ENCODE measurements around the gene RINL. TPM values are rescaled to one million over a fixed set of nuclear protein-coding genes. Genes with fewer than 3 reads are reported as not detected.

The RINL gene
- total and polyA plus RNA-seq, 2 of the 4 experiments (the other 2 are of a cell fraction) = 0.72 to 1.9 TPM

DNA sequence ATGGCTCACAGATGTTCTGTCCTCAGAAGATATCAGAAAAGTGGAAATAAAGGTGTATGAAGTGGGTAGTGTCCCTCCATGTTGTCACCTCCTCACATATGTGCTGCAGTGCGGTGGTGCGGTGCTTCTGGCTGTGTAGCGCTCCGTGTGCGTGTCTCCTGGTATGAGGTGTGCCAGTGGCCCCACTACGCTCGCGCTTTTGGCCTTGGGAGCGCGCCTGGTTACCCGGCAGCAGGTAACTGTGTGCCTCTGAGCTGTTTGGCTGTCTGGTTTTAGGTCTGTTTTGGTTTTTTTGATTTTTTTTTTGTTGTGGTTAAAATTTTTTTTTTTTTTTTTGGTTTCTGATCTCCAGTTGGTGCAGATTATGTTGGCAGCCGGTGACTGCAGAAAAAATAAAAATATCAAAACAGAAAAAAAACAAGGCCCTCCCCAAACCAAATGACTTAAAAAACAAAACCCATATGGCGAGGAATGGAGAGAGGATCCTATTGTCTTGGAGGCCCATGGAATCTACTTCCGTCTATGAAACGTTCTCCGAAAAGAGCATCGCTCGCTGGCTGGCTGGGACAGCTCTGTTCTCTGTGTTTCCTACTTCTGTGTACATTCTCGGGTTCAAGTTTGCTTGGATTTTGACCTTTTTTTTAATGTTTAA is 36.2 kb downstream of the RINL start:
- Histone ChIP-seq H3K4me2 (ENCODE audit: low read depth, low read length) (no peak overlapping the region), H3K27ac (ENCODE audit: insufficient read depth, low read length) (no peak overlapping the region), H4K8ac (ENCODE audit: low read depth in 2 of 2, low read length in 2 of 2) (no peak overlapping the region), H2AK9ac (replicated peaks; ENCODE audit: low read depth, low read length, poor library complexity) (no peak overlapping the region), H4K91ac (ENCODE audit: insufficient read depth, low read depth, low read length) (no peak overlapping the region), H4K5ac (ENCODE audit: low read depth, low read length) (no peak overlapping the region), H3K9me3 (ENCODE audit: control insufficient read depth, insufficient read depth, low read length) (no peaks in the 10 kb centered on the region), H3K23ac (ENCODE audit: low read depth, low read length) (no peak overlapping the region), H3K56ac (ENCODE audit: extremely low read depth, insufficient read depth, low read length) (no peak overlapping the region), H3K36me3 (ENCODE audit: control insufficient read depth, insufficient read depth, low read length) (peaks cover 91% of the 10 kb centered on the region), H3K4me3 (ENCODE audit: insufficient read depth, low read depth, low read length) (no peak overlapping the region), H3K18ac (ENCODE audit: low read depth, low read length) (no peak overlapping the region), H2BK120ac (ENCODE audit: low read depth, low read length) (no peak overlapping the region), H3K4me1 (ENCODE audit: control insufficient read depth, insufficient read depth, low read length) (peaks cover 6% of the 10 kb centered on the region; the same call in 1 of the 2 replicates), H3K4ac (ENCODE audit: low read depth, low read length) (no peak overlapping the region), H3K9me1 (ENCODE audit: insufficient read depth, low read length) (peaks cover 7% of the 10 kb centered on the region; the same call in 1 of the 2 replicates), H2BK20ac (ENCODE audit: low read depth, low read length) (no peak overlapping the region), H2AFZ (replicated peaks; ENCODE audit: low read length, poor library complexity) (no peak overlapping the region), H2BK5ac (ENCODE audit: low read depth, low read length, poor library complexity, severe bottlenecking) (no peak overlapping the region), H2AK5ac (ENCODE audit: low read depth, low read length) (no peak overlapping the region), H4K20me1 (ENCODE audit: insufficient read depth, low read length) (peaks cover 84% of the 10 kb centered on the region), H3K14ac (replicated peaks; ENCODE audit: low read depth, low read length) (no peak overlapping the region), H3K9ac (ENCODE audit: low read depth, low read length) (no peak overlapping the region), H3K27me3 (ENCODE audit: control insufficient read depth, insufficient read depth, low read length) (no peaks in the 10 kb centered on the region), H3K79me1 (ENCODE audit: low read depth in 1 of 2, low read length in 2 of 2) (peaks cover 62 to 91% of the 10 kb centered on the region in 2 experiments), H2BK15ac (ENCODE audit: low read depth, low read length) (no peak overlapping the region)
- no CpG with 5 or more reads among the region's 19 CpGs for WGBS, 2 experiments (ENCODE audit: extremely low coverage in 2 of 2, insufficient read length in 1 of 2)
- POLR2A ChIA-PET (ENCODE audit: unreplicated experiment) = interaction anchor here (0.6 kb wide), 1 partner anchor 130 kb away, joined by 5 read pairs; no protein-coding TSS in a partner anchor
- BruUV-seq (replicated peaks) = no TSS peak
- CTCF ChIA-PET = interaction anchor here (0.6 kb wide), 1 partner anchor 8 kb away, joined by 3 read pairs; no protein-coding TSS in a partner anchor
- in situ Hi-C loops (cut with MboI; ENCODE audit: low sequenced_read_pairs) = no loop called here
- dilution Hi-C loops (cut with HindIII; ENCODE audit: low sequenced_read_pairs, unreplicated experiment) = no loop called here
- no peak for DNase-seq
- intact Hi-C loops (cut with micrococcal nuclease) = no loop called here
- no peak for ATAC-seq (ENCODE audit: low read depth)
- no peak for TF ChIP-seq RFX5 (IDR thresholded peaks at IDR 0.05; ENCODE audit: low read depth, low read length)
- TF ChIP-seq MAZ (IDR thresholded peaks at IDR 0.05; ENCODE audit: borderline replicate concordance, low read depth, low read length) = no peak
- TF ChIP-seq POLR2A (IDR thresholded peaks at IDR 0.05; ENCODE audit: low read depth, low read length) = no peak
- TF ChIP-seq MXI1 (IDR thresholded peaks at IDR 0.05; ENCODE audit: borderline replicate concordance, low read depth, low read length) = no peak
- no peak for TF ChIP-seq CTCF (conservative IDR thresholded peaks at IDR 0.05; ENCODE audit: low read depth, low read length)
- TF ChIP-seq NFE2L2 (IDR thresholded peaks at IDR 0.05; ENCODE audit: low read depth, low read length) = no peak
- TF ChIP-seq CHD1 (IDR thresholded peaks at IDR 0.05; ENCODE audit: low read depth, low read length) = no peak
- TF ChIP-seq FOS (IDR thresholded peaks at IDR 0.05; ENCODE audit: low read depth, low read length) = no peak
- no peak for TF ChIP-seq SMC3 (IDR thresholded peaks at IDR 0.05; ENCODE audit: low read depth, low read length)
- TF ChIP-seq, protein P1, sequence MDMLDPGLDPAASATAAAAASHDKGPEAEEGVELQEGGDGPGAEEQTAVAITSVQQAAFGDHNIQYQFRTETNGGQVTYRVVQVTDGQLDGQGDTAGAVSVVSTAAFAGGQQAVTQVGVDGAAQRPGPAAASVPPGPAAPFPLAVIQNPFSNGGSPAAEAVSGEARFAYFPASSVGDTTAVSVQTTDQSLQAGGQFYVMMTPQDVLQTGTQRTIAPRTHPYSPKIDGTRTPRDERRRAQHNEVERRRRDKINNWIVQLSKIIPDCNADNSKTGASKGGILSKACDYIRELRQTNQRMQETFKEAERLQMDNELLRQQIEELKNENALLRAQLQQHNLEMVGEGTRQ (IDR thresholded peaks at IDR 0.05; ENCODE audit: low read depth, low read length) = no peak
- TF ChIP-seq BHLHE40 (IDR thresholded peaks at IDR 0.05; ENCODE audit: low read depth, low read length) = no peak
- no peak for TF ChIP-seq MAFK (IDR thresholded peaks at IDR 0.05; ENCODE audit: low read depth, low read length)
